8988T (cell line): Measurements from ENCODE around the gene LZTR1.
"Not testable (repeated sequence)": the region's sequence is repeated elsewhere in the genome, so short reads cannot be mapped to it uniquely, and the experiment has no call there.

Experiments
- DNase-seq: peaks from one replicate; pipeline ENCODE4 v3.0.0; 2011

Gene LZTR1

DNA sequence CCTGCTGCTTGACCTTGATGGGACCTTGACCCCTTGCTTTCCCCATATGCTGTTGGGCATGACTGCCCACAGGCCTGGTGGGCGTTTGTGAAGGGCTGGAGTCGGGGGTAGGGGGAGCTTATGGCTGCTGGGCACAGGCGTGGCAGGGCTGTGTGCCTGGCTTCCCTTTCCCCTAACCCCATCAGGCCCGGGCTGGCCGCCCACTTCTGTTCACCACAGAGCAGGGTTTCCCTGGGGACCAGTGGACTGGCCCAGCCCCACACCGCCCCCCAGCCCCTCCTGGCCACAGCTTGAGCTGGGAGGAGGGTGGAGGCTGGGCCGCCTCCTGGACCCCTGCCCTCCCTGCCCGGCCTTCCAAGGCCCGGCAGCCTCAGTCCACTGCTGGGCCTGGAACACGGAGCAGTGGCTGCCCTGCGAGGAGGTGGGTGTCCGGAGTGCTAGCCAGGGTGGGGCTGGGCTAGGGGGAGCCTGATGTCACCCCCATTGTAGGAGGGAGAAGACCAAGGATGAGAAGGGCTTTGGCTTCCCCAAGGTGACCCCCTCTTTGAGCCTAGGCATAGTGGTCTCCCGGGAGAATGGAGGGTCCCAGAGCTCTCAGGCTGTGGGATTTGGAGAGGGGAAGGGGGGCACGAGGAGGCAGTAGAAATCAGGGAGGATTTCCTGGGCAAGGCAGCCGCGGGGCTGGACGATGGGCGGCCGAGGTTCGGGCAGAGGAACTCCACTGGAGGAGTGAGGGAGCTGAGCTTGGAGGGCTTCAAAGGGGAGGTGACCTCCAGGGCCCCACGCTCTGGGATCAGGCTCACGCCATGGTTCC, 15.0 kb upstream of the LZTR1 start, which contains the start of gene AIFM3:
Gene AIFM3 (plus strand): TSS at position 373 of the 814 bp plus-strand sequence. CDS start 690 bp downstream, outside the sequence.
- DNase-seq, result no peak

DNA sequence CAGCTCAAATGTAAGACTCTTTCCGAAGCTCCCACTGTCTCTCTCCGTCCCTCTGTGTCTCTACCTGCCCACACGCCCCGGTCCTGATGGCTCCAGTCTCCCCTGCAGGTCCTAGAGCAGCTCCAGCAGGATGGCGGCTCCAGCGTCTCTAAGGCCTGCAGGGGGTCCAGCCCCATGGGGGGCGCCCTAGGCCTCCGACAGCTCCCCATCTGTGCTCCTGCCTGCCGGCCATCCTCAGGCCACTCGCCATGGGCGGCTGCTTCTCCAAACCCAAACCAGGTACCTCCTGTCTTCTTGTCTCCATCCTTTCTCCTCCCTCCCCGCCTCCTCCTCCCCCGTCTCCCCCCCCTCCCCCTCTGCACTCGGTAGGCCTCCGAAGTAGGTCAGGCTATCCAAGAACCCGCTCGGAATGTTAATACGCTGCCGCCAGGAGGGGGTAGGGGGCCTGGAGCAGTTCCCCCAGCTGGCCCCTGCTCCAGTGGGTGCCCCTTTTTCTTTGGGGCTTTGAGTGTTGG, 14.3 kb upstream of the LZTR1 start:
- DNase-seq, result no peak

DNA sequence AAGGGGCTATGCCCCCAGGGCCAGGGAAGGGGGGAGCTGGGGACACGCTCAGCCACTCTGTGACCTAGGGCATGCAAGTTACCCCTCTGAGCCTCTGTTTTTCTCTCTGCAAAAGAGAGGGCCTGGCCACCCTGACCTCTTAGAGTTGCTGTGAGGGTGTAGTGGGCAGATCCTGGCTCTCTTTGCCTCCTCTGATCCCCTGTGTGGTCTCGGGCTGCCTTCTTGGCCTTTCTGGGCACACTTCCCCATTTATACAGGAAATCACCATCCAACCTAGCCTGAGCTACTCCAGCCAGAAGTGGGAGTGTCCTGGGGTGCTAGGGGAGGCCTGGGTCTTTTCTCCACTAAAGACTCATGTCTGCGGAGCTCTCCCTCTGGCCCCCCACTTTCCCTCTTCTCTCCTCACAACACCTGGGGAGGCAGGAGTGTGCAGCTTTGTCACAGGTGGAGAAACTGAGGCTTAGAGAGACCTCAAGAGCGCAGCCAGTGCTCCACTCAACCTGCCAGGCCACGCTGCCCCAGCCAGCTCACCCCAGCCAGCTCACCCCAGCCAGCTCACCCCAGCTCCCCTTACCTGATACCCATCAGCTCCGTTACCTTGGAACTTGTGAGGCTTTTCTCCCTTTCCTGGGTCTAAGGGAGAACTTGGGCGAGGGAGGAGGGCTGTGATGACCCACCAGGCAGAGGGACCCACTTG, 13.7 kb upstream of the LZTR1 start:
- no peak for DNase-seq

DNA sequence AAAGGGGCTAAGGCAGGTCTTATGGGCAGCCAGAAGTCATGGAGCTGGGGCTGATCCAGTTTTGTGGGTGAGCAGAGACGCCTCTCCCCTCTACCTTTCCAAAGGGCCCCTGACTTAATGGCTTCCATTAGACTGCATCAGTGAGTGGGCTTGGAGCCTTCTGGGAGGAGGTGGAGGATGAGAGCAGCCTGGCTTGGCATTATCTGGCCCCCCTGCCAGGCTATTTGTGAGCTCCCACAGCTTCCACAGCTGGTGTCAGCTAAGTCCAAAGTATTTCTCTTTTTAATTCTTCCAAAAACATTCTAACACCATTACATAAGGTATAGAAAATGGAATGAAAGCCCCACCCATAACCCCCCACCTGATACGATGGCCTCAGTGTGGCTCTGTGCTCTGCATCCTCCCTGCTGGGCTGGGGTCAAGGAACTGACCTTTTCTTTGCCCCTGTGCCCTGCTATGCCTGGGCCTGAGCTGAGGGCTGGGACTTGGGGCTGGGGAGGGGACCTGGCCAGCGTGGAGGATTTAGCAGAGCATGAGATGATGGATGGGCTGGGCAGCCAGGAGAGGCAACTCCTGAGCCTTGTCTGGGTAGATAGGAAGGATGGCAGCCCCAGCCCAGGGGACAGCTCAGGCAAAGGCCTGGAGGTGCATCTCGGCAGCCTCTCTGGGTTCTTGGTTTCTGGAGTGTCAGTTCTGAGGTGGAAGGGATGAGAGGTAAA, 11.0 kb upstream of the LZTR1 start:
- no peak for DNase-seq

DNA sequence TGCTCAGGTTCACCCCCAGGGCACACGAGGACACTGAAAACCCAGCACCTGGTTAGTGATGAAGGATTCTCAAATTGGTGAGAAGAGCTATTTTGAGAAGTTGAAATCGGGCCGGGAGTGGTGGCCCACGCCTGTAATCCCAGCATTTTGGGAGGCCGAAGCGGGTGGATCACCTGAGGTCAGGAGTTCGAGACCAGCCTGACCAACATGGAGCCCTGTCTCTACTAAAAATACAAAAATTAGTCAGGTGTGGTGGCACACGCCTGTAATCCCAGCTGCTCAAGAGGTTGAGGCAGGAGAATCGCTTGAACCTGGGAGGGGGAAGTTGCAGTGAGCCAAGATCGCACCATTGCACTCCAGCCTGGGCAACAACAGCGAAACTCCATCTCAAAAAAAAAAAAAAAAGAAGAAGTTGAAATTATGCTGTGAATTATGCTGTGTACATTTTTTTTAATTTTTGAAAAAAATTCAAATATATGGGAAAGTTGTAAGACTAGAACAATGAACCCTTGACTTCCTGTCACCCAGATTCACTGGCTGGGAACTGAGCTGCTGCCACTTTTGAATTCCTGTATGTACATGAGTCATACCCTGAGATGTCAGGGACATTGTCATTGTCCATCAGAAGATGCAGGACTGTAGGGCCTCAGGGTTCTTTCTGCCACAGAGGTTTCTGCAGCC, 9.9 kb upstream of the LZTR1 start:
- not testable (repeated sequence) for DNase-seq

DNA sequence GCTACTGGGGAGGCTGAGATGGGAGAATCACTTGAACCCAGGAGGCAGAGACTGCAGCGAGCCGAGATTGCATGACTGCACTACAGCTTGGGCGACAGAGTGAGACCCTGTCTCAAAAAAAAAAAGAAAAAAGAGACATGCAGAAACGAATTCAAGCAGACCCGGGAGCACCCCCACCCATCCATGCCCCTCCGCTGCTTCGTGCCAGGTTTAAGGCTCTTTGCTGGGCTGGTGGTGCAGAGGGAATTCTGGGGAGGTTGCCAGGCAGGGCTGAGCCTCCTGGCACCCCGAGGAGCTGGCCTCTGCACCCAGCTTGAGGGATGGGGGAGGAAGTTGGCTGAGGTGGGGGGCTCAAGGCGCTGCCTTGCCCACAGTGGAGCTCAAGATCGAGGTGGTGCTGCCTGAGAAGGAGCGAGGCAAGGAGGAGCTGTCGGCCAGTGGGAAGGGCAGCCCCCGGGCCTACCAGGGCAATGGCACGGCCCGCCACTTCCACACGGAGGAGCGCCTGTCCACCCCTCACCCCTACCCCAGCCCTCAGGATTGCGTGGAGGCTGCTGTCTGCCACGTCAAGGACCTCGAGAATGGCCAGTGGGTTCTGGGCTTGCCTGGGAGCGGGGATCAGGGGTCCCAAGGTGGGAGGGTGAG, 9.0 kb upstream of the LZTR1 start:
- no peak for DNase-seq

DNA sequence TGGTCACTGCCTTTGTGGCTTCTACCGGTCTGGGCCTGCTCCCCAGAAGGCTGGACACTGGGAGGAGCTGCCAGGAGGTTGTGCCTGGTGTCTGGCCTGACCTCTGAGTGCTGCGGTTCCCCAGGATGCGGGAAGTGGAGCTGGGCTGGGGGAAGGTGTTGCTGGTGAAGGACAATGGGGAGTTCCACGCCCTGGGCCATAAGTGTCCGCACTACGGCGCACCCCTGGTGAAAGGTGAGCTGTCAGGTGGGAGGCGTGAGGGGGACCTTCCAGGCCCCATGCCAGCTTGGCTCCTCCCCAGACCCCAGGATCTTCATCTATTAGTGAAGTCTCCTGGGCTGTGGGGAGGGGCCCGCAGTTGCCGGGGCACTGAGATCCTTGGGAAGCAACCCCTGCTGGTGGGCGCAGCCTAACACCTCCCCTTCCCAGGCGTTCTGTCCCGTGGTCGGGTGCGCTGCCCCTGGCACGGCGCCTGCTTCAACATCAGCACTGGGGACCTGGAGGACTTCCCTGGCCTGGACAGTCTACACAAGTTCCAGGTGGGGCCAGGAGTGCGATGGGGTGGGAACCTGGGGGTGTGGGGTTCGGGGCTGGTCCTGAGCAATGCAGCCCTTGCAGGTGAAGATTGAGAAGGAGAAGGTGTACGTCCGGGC, 8.3 kb upstream of the LZTR1 start:
- no peak for DNase-seq

DNA sequence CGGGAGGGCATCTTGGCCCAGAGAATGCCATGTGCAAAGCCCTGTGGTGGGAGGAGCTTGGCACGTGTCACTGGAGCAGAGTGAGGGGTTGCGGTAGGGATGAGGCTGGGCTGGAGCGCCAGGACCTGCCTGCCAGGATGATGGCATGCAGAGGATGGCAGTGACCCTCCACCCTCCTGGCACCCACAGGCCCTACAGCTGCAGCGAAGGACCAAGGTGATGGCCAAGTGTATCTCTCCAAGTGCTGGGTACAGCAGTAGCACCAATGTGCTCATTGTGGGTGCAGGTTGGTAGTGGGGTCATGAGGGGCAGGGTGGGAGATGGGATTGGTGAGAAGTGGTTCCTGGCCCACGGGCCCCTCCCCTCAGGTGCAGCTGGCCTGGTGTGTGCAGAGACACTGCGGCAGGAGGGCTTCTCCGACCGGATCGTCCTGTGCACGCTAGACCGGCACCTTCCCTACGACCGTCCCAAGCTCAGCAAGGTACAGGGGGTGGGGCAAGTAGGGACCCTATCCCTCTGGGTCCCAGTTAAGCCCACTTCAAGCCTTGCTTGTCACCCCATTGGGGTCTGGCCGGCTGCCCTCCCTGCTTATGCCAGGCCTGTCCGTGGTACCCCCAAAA, 7.7 kb upstream of the LZTR1 start:
- DNase-seq, result no peak

DNA sequence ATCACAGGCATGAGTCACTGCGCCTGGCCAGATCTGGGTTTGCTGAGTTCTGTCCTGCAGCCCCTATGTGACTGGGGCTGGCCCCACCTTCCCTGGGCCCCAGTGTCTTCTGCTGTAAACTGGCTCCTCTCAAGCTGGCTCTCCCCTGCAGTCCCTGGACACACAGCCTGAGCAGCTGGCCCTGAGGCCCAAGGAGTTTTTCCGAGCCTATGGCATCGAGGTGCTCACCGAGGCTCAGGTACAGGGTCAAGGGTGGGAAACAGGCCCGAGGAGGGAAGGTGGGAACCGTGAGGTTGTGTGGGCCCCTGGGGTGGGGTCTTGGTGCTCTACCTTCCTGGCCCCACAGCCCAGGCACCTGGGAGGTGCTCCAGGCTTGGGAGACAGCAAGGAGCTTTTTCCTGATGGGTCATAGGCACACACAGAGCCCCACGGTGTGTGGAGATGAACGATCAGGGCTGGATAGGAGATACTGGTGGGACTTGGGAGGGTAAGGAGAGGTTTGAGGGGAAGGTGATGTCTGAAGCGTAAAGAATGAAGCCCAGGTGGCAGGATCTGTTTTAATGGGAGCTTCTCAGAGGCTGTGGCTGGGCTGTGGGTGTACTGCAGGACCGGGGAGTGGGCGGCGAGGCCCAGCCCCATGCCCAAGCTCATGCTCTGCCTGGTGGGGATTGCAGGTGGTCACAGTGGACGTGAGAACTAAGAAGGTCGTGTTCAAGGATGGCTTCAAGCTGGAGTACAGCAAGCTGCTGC, 6.4 kb upstream of the LZTR1 start:
- DNase-seq, result no peak

DNA sequence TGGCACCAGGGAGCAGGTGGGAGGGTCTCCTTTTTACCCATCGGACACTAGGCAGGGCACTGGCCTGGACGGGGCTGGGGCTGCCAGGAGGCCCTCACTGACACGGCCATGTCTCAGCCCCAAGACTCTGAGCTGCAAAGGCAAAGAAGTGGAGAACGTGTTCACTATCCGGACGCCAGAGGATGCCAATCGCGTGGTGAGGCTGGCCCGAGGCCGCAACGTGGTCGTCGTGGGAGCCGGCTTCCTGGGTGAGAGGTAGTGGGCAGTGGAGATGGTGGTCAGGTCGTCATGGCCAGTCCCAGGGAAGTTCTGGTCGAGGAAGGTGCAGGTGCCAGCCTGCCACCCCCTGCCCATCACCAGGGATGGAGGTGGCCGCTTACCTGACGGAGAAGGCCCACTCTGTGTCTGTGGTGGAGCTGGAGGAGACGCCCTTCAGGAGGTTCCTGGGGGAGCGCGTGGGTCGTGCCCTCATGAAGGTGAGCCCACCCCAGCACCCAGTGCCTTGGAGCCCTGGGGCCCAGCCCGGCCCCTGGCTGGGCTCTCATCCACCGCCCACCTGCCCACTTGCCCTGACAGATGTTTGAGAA, 5.7 kb upstream of the LZTR1 start:
- DNase-seq, result no peak

DNA sequence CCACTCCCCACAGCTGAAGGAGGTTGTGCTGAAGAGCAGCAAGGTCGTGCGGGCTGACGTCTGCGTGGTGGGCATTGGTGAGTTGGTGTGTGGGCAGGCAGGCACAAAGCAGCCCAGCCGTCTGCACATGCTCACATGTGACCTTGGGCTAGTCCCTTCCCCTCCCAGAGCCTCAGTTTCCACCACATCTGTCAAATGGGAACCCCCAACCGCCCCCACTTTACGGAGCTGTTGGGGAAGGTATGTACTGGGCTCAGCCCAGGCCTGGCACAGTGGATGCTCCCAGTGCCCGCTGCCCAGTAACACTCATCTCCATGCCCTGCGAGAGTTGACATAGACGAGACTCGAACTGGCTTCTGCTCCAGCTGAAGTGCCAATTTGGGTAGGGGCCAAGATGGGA, 5.1 kb upstream of the LZTR1 start:
- DNase-seq, result no peak

DNA sequence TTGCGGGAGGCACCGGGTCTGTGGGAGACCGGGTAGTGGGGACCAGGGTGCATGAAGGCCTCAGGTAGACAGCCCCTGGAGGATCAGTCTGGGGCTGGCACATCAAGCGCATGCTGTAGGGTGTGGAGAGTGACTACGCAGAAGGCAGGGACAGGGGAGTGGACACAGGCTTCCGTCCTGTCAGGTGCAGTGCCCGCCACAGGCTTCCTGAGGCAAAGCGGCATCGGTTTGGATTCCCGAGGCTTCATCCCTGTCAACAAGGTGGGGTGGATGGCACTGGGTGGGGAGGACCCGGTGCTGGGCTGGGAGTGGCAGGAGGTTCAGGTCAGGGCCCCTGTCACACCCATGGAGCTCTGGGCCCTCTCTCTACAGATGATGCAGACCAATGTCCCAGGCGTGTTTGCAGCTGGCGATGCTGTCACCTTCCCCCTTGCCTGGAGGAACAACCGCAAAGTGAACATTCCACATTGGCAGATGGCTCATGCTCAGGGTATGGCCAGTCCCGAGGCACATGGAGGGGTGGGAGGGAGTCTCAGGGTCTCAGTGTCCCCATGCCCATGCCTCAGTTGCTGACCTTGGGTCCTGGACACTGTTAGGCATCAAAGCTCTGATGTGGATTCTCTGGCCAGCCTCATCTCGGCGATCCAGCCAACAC, 4.5 kb upstream of the LZTR1 start:
- no peak for DNase-seq

DNA sequence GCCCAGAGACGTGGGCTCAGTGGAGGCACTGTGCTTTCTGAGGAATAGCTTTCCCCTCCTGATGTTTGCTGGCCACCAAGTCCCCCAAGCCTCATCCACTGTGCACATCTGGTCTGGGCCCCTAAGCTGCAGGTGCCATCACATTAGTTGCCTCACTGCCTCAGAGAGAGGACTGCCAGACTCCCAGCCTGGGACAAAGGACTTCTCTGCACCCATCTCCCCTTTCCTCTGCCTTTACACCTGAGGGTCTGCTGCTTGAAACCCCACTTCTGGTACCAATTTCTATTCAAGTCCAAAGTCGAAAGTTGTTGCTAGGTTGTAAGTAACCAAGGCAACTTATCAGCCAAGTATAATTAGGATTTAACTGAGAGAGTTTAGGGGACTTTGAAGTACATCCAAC, 3.7 kb upstream of the LZTR1 start:
- no peak for DNase-seq

DNA sequence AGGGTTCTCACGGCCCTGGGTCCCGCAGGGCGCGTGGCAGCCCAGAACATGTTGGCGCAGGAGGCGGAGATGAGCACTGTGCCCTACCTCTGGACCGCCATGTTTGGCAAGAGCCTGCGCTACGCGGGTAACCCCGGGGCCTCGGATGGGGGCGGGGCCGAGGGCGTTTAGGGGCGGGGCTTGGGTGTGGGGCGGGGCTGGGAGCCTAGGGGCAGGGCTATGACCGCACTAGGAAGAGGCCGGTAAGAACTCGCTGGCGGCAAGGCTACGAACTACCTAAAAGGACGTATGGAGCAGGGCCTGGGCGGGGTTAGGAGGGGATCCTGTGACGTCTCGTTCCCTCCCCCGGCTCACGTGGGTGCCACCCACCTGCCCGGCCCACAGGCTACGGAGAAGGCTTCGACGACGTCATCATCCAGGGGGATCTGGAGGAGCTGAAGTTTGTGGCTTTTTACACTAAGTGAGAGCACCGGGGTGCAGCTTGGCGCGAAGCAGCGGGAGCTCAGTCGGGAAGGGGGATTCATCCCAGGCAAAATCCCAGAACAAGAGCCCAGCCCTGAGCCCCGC, 2.8 kb upstream of the LZTR1 start:
- no peak for DNase-seq

DNA sequence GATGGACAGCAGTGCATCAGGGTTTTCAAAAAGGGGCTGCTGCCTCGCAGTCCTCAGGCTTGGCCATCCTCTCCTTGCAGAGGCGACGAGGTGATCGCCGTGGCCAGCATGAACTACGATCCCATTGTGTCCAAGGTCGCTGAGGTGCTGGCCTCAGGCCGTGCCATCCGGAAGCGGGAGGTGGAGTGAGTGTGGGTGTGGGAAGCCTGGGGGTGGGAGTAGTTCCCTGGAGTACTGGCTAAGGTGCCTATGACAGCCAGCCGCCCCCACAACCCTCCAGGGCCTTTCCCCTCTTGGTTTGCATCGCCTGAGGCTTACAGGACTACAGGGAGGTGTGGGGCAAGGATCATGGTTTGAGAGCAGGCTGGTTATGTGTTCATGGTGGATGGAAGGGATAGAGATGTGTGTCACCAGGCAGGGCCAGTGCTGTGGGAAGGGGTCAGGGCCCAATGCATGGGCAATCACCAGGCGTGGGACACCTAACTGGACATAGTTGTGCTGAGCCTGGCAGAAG, 2.1 kb upstream of the LZTR1 start:
- DNase-seq, result no peak

DNA sequence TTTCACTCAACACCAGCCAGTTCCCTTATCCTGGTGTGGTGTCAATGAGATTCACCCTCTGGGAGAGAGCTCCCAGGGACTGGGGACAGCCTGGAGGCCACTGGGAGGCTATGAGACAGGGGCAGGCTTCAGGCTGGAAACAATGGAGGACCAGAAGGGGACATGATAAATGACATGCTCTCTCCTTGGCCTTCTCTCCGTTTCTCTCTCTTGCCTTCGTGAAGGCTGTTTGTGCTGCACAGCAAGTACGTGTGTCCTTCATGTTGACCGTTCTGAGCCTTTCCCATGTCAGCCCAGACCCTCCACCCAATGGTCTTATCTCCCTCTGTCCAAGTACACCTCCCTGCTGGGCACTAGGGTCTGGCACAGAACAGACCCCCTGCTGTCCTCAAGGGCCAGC, 1.6 kb upstream of the LZTR1 start:
- no peak for DNase-seq

DNA sequence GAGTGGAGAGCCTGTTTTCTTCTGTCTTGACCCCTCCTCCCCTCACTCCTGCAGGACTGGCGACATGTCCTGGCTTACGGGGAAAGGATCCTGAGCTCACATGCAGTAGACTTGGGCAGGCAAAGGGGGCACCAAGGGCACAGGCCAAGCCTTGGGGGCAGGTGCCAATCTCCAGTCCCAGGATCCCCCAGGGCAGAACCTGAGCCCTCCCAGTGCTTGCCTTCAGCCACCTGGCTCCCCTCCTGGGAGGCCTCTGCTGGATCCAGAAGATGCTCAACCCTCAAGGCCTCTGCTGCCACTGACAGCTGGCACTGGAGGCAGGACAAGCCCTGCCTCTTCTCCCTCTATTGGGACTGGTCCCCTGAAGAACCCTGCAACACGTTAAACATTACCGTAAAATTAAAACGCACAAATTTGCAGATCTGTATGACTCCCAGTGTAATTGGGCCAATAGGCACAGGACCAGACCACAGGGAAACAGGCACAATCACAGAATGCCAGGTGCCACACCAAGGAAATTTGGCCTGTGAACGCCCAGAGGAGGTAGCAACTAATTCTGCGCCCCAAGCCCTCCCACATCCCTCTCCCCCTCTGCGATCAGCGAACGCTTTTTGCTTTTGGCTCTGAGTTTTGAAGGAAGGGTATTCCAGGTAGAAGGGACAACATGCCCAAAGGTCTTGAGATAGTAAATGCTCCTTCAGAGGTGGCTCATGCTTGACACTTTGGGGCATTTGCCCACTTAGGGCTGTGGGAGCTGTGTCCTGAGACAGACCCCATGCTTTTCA, 967 bp upstream of the LZTR1 start:
- no peak for DNase-seq

DNA sequence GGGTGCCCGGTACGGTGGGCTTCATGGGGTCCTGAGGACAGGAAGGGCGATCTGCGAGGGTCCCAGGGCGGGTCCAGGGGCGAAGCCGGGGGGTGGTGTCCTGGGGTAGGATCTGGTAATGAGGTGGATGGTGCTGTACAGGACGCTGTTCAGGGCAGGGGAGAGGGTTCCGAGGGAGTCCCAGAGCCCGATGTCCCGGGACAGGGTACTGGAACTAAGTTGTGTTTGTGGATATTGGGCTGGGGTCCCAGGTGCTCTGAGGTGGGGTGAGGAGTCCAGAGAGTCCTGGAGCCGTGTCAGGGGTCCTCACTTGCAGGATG, 426 bp downstream of the LZTR1 start:
- DNase-seq, result no peak
